GM19468 (cell line): Measurements from ENCODE around the gene P2RX7.
"Not testable (repeated sequence)": the region's sequence is repeated elsewhere in the genome, so short reads cannot be mapped to it uniquely, and the experiment has no call there.

Experiments used
- ATAC-seq: cut with Tn5 transposase; IDR thresholded peaks from one replicate; pipeline ENCODE4 v1.9.1; 2021; ENCODE audit warnings: mild to moderate bottlenecking, moderate library complexity, moderate number of reproducible peaks; ENCODE audit not compliant: unreplicated experiment; ENCODE audit errors: extremely low read depth

The P2RX7 gene

GRCh38 chr12:121223292-121224285 is 90.9 kb downstream of the P2RX7 start:
- ATAC-seq, result no peak

DNA sequence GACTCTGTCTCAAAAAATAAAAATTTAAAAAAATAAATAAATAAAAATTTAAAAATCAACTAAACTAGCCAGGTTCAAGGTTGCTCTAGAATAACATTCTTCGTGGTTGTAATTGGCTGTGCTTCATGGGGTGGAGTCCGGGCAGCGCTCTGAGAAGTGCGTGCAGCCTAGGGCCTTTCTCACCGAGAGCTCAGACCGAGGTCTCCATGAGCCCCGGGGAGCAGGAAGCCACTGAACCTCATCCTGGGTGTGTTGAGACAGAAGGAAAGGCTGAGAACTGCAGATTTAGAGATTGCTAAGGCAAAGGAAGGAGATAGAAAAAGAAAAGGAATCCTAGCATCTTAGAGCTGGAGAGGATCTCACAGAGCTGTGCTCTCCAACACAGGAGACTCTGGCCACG is 91.9 kb downstream of the P2RX7 start:
- no peak for ATAC-seq

DNA sequence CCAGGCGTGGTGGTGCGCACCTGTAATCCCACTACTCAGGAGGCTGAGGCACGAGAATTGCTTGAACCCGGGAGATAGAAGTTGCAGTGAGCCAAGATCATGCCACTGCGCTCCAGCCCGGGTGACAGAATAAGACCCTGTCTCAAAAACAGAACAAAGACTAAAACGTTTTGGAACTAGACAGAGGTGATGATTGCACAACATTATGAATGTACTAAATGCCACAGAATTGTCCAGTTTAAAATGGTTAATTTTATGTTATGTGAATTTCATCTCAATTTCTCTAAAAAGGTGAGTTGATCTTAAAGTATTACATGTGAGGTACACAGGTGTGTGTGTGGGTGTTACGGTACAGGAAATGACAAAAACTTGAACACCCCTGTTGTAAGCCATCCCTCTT is 93.7 kb downstream of the P2RX7 start:
- ATAC-seq, result no peak

GRCh38 chr12:121226871-121227270 is 94.2 kb downstream of the P2RX7 start:
- not testable (repeated sequence) for ATAC-seq

DNA sequence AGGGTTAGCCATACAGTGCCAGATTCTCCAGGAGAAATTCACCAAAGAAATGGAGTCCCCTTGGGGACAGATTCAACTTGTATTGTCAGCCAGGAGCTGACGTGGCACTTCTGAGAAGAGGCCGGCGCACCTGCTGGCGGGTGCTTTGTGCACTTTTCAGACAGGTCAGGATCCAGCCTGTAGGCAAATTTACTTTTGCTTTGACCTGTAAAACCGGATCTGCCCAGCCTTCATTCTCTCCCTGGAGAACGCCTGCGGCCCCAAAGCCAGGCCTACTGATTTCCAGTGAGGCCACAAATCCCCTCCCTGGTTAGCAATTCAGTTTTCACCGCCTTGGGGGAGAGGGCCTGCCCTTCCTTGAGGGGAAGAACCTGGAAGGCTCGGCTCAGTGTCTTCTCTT is 94.6 kb downstream of the P2RX7 start:
- no peak for ATAC-seq

DNA sequence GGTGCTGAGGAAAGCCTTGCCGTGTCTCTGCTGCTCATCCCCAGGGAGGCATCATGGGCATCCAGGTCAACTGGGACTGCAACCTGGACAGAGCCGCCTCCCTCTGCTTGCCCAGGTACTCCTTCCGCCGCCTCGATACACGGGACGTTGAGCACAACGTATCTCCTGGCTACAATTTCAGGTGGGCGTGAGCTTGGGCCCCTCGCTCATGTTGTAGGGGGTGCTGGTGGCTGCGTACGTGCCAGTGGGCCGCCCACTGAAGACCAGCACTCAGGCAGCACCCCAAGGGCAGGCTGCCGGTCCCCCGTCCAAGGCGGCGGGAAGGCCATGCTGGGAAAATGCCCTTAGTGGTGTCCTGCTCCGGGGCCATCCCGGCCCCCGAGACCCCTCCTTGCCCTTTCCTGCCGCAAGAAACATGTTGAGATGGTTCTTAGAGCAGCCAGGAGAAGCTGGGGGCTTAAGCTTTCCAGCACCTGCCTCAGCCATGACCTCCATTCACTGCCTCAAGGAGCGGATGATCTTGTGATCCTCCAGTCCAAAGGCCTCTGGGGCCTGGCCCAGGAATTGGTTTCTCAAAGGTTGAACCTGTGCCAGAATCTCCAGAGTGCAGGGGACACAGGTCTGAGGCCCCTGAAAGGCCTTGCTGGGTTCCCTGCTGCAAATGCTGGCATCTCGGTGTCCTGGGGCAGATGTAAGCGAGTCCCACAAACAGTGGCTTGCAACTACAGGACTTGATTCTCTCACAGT is 96.4 kb downstream of the P2RX7 start:
- ATAC-seq, result no peak

DNA sequence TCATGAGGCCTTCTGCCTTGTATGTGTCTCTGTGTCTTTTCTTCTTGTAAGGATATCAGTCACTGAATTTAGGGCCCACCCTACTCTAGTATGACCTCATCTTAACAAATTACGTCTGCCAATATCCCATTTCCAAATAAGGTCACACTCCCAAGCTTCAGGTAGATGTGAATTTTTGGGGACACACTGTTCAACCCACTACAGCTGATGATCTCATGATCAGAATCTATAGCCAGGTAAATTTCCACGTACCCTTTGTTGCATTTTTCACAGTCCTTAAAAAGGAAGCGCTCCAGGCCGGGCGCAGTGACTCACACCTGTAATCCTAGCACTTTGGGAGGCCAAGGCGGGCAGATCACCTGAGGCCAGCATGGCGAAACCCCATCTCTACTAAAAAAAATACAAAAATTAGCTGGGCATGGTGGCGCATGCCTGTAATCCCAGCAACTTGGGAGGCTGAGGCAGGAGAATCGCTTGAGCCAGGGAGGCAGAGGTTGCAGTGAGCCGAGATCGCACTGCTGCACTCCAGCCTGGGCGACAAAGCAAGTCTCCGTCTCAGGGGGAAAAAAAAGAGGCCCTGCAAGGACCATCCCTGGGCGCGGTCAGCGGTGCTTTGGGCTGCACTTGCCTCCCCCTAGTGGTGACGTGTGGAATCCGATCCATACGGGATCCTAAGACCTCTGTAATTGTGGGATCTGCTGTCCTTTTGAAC is 97.3 kb downstream of the P2RX7 start:
- not testable (repeated sequence) for ATAC-seq

DNA sequence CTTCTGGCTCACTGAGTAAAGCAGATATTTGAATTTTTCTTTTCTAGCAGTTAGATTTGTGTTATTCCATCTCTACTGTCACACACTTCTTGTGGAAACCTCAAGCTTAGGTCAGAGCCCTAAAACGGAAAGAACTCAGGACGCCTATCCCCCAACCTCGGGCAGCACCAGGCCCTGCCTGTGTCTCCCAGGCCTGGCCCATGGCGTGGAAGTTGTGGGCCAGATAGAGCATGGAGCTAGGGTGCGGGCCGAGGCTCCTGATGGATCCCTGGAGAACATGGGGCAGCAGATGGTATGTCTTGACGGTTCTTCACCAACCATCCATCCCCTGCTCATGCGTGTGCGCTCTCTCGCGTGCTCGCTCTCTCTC is 97.8 kb downstream of the P2RX7 start:
- no peak for ATAC-seq

DNA sequence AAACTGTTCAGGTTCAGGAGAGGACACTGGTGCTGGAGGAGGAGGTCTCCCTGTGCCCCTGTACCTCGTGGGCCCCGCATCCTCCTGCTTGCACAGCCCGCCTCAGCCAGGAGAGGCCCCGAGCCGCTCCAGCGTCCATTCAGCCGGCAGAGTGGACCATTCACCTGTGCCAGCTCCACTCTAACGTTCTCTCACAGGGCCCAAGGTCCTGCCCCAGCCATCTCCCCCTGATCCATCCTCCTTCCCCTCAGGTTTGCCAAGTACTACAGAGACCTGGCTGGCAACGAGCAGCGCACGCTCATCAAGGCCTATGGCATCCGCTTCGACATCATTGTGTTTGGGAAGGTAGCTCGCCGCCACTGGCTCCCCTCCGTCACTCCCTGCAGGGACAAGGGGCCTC is 99.5 kb downstream of the P2RX7 start:
- ATAC-seq, result no peak

DNA sequence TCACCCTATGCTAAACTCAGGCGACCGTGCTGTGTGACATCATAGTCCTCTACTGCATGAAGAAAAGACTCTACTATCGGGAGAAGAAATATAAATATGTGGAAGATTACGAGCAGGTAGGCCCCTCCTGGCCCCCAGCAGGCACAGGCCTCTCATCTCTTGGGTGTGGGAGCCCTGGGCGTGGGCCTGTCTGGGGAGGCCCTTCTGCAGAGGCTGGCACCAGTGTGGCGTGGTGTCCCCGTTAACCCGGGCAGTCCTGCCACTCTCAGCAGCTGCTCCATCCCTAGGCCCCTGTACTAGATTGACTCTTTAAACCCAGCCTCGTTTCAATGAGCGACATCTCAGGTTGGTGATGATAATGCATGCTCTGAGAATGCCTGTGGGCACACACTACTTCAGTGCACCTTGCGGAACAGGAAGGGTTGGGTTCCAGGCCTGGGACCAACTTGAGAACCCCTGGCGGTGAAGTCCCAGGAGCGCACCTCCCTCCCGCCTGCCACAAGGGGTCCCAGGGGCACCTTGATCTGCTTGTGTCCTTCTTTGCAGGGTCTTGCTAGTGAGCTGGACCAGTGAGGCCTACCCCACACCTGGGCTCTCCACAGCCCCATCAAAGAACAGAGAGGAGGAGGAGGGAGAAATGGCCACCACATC is 100.4 kb downstream of the P2RX7 start:
- no peak for ATAC-seq

DNA sequence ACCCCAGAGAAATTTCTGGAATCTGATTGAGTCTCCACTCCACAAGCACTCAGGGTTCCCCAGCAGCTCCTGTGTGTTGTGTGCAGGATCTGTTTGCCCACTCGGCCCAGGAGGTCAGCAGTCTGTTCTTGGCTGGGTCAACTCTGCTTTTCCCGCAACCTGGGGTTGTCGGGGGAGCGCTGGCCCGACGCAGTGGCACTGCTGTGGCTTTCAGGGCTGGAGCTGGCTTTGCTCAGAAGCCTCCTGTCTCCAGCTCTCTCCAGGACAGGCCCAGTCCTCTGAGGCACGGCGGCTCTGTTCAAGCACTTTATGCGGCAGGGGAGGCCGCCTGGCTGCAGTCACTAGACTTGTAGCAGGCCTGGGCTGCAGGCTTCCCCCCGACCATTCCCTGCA is 100.9 kb downstream of the P2RX7 start:
- ATAC-seq, result no peak

- no peak for ATAC-seq
Measured at GRCh38 chr12:121236776-121237175, 104.1 kb downstream of the P2RX7 start.

GRCh38 chr12:121237415-121237814 is 104.7 kb downstream of the P2RX7 start:
- no peak for ATAC-seq
